ENCODE results near the gene NR1H3.

GRCh38 chr11:47216121-47216798, 41.5 kb upstream of the NR1H3 start:
- TF ChIP-seq POLR2A (IDR thresholded peaks at IDR 0.05) (no peak), CTCF (IDR thresholded peaks at IDR 0.05) (no peak)
